Activated CD8-positive, alpha-beta T cell treated with anti-CD3 and anti-CD28 coated beads for 36 hours (primary cell): ENCODE data around the gene SHROOM4. TPM values are rescaled to one million over a fixed set of nuclear protein-coding genes. Genes with fewer than 3 reads are reported as not detected.
A peak's percentile ranks its signal among the peaks of the same experiment; 100 is the strongest.

Experiments used
- ATAC-seq: fragments of 200-7000 bp; cut with Tn5 transposase; one replicate; pipeline ENCODE4 v1.10.0; 2021; ENCODE audit warnings: mild to moderate bottlenecking, moderate library complexity
- CTCF ChIA-PET: fragments of 350-600 bp; sonication (Branson Sonifier 250); formaldehyde crosslinking; loops from one replicate; lab custom pipeline; 2021; ENCODE audit warnings: antibody characterized with exemption; lab: Charles Lee
- POLR2A ChIA-PET: fragments of 350-600 bp; sonication (Branson Sonifier 250); formaldehyde crosslinking; loops from one replicate; lab custom pipeline; 2021; ENCODE audit warnings: antibody characterized with exemption; lab: Charles Lee
- DNase-seq: peaks from one replicate; pipeline ENCODE4 v3.0.0-alpha.2; 2020
- H3K27ac Mint-ChIP-seq: one replicate; pipeline ENCODE4 v1.8.0; 2021; ENCODE audit warnings: mild to moderate bottlenecking, mixed read lengths
- H3K27me3 Mint-ChIP-seq: one replicate; pipeline ENCODE4 v1.8.0; 2021; ENCODE audit warnings: mixed read lengths
- H3K36me3 Mint-ChIP-seq: one replicate; pipeline ENCODE4 v1.8.0; 2021; ENCODE audit warnings: low read depth, mixed read lengths
- H3K4me1 Mint-ChIP-seq: one replicate; pipeline ENCODE4 v1.8.0; 2021; ENCODE audit warnings: low read depth, mixed read lengths
- H3K4me3 Mint-ChIP-seq: one replicate; pipeline ENCODE4 v1.8.0; 2021; ENCODE audit warnings: mild to moderate bottlenecking, moderate library complexity, mixed read lengths
- H3K9me3 Mint-ChIP-seq: one replicate; pipeline ENCODE4 v1.8.0; 2021; ENCODE audit warnings: mixed read lengths
- intact Hi-C: fragments of 100-400 bp; cut with micrococcal nuclease; formaldehyde crosslinking; loops from one replicate; pipeline ENCODE4 v1.10.0; 2022
- total RNA-seq, 2 experiments: library from RNA; stranded (reverse); gene quantifications; one replicate each; pipeline ENCODE4 v1.2.3, GENCODE V29; 2021
- TF ChIP-seq, protein P1 (sequence below): fragments of 200-600 bp; IDR thresholded peaks from one replicate; pipeline ENCODE4 v1.8.0; 2022; ENCODE audit warnings: antibody characterized with exemption, mild to moderate bottlenecking

The SHROOM4 gene
- total RNA-seq, 2 experiments from 2014 or later, result not detected

DNA sequence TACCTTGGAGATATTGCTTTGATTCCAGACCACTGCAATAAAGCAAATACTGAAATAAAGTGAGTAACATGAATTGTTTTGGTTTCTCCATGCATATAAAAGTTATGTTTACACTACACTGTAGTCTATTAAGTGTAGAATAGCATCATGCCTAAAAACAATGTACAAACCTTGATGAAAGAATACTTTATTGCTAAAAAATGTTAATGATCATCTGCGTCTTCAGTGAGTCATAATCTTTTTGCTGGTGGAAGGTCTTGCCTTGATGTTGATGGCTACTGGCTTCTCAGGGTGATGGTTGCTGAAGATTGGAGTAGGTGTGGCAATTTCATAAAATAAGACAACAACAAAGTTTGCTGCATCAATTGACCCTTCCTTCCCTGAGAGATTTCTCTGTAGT, 145.1 kb downstream of the SHROOM4 start:
- Mint-ChIP-seq H3K9me3 (no peaks in the 10 kb centered on the region), H3K4me1 (no peaks in the 10 kb centered on the region), H3K27ac (no peak overlapping the region), H3K36me3 (no peaks in the 10 kb centered on the region), H3K4me3 (no peak overlapping the region), H3K27me3 (peaks cover 3% of the 10 kb centered on the region)
- ChIA-PET CTCF (no interaction called here), POLR2A (no interaction called here)
- DNase-seq (no peak), ATAC-seq (no peak)
- TF ChIP-seq, protein P1, sequence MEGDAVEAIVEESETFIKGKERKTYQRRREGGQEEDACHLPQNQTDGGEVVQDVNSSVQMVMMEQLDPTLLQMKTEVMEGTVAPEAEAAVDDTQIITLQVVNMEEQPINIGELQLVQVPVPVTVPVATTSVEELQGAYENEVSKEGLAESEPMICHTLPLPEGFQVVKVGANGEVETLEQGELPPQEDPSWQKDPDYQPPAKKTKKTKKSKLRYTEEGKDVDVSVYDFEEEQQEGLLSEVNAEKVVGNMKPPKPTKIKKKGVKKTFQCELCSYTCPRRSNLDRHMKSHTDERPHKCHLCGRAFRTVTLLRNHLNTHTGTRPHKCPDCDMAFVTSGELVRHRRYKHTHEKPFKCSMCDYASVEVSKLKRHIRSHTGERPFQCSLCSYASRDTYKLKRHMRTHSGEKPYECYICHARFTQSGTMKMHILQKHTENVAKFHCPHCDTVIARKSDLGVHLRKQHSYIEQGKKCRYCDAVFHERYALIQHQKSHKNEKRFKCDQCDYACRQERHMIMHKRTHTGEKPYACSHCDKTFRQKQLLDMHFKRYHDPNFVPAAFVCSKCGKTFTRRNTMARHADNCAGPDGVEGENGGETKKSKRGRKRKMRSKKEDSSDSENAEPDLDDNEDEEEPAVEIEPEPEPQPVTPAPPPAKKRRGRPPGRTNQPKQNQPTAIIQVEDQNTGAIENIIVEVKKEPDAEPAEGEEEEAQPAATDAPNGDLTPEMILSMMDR, result no peak
- intact Hi-C loops, result no loop called here

DNA sequence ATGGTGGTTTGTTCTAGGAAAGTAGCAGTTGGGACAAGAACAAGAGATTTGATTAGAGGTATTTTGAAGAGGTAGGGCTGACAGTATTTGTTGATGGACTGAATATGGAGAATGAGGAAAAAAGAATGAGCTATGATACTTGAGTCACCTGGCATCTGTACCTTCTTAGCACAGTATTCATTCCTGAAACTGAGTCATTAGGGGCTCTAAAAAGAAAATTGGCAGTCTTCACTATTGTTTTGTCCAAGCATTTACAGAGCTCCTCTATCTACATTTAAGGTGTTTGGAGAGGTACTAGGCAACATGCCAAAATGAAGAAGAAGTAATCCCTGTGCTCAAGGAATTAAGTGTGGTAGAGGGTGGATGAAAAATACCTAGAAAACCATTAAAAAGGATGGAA, 165.8 kb downstream of the SHROOM4 start:
- TF ChIP-seq, protein P1, result no peak
- H3K4me1 Mint-ChIP-seq, result no peaks in the 10 kb centered on the region
- no peak overlapping the region for H3K27ac Mint-ChIP-seq
- ChIA-PET CTCF (no interaction called here), POLR2A (no interaction called here)
- DNase-seq (no peak), ATAC-seq (no peak)
- intact Hi-C loops, result no loop called here
- H3K27me3 Mint-ChIP-seq, result no peaks in the 10 kb centered on the region
- no peaks in the 10 kb centered on the region for H3K36me3 Mint-ChIP-seq
- no peak overlapping the region for H3K4me3 Mint-ChIP-seq
- H3K9me3 Mint-ChIP-seq, result no peaks in the 10 kb centered on the region

DNA sequence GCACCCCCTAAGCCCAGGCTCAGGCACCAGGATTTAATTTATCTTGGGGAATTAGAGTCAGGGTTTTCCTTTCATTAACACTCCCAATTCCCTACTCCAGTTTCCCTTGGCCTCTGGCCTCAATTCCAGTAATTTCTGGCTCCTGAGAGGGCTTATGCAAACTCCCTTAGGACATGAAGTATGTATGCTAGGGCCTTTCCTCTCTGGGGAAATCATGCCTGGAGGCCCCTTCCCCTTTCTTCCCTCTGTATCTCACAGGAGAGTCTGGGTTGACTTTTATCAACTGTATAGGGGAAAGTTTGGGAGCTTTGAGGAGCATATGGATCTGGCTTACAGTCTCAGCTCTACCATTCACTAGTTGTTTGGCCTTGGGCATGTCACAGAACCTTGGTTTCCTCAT, 169.5 kb downstream of the SHROOM4 start:
- H3K4me1 Mint-ChIP-seq, result no peaks in the 10 kb centered on the region
- intact Hi-C loops, result no loop called here
- DNase-seq (no peak), ATAC-seq (no peak)
- no peaks in the 10 kb centered on the region for H3K27me3 Mint-ChIP-seq
- H3K4me3 Mint-ChIP-seq, result no peak overlapping the region
- H3K36me3 Mint-ChIP-seq, result no peaks in the 10 kb centered on the region
- CTCF ChIA-PET, result no interaction called here
- no peak overlapping the region for H3K27ac Mint-ChIP-seq
- TF ChIP-seq, protein P1, result no peak
- no peaks in the 10 kb centered on the region for H3K9me3 Mint-ChIP-seq
- POLR2A ChIA-PET, result no interaction called here

DNA sequence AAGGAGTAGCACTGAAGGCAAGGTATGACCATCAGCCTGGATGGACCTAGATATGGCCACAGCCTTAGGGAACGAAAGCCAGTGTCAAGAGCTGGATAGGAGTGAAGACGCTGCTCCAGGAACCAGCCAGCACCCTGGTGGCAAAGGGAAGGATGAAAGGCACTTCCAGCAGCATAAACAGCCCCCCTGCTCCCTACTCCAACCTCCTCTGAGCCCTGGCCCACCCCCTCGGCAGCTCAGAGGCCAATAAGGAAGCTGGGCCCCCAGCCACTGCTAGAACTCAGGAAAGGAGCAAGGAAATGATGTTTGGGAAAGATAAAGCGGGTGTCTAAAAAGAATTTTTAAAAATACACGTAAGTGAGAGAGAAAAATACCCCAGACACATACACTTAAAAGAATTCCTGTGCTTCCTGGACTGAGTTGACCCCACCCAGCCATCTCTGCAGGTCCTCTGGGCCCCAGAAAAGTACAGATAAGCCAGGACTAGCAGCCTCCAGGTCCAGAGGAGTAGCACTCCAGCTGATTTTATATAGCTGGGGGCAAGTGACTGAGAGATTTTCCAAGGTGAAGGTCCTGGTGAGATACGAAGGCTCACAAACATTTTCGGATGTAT, 170.4 kb downstream of the SHROOM4 start:
- no peaks in the 10 kb centered on the region for H3K36me3 Mint-ChIP-seq
- no peak overlapping the region for H3K27ac Mint-ChIP-seq
- POLR2A ChIA-PET, result no interaction called here
- no peak for DNase-seq
- CTCF ChIA-PET, result no interaction called here
- no peak for ATAC-seq
- TF ChIP-seq, protein P1, result no peak
- H3K4me3 Mint-ChIP-seq, result no peak overlapping the region
- no peaks in the 10 kb centered on the region for H3K9me3 Mint-ChIP-seq
- H3K4me1 Mint-ChIP-seq, result no peaks in the 10 kb centered on the region
- intact Hi-C loops, result no loop called here
- no peaks in the 10 kb centered on the region for H3K27me3 Mint-ChIP-seq

DNA sequence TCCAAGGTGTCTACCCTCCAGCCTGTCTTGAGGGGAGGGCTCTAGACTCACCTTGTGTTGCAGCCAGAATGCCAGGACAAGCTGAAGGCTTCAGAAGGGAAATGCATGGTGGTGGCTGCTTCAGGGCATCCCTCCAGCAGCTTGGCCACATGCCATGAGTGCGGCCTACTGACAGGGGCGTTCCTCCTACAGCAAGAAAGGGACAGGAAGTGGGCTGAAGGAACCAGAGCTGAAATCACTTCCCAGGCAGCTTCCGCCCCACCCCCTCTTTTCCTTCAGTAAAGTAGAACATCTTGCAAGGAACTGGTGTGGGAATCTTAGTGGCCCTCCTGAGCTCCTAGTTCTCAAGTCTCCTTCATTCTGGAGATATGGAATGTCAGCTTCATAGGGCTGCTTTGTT, 175.9 kb downstream of the SHROOM4 start:
- ChIA-PET CTCF (no interaction called here), POLR2A (no interaction called here)
- Mint-ChIP-seq H3K9me3 (no peaks in the 10 kb centered on the region), H3K27me3 (no peaks in the 10 kb centered on the region), H3K36me3 (no peaks in the 10 kb centered on the region), H3K4me3 (no peak overlapping the region), H3K4me1 (peaks cover 2% of the 10 kb centered on the region), H3K27ac (no peak overlapping the region)
- TF ChIP-seq, protein P1, result no peak
- DNase-seq (peak; percentile 3), ATAC-seq (no peak)
- intact Hi-C loops, result no loop called here
